Endothelial cell of umbilical vein (primary cell): ENCODE data around the gene ZNF652. TPM values are rescaled to one million over a fixed set of nuclear protein-coding genes. Genes with fewer than 3 reads are reported as not detected.

ENCODE experiments used
- BruUV-seq: library from RNA; stranded (reverse); fragments of 400-500 nt; replicated peaks from 2 replicates; lab custom pipeline; 2021; lab: Mats Ljungman, UMichigan
- CTCF ChIA-PET: fragments of 300-600, 350-600 bp; sonication (Branson Sonifier 250); formaldehyde crosslinking; loops from one replicate; lab custom pipeline; 2021; ENCODE audit warnings: antibody characterized with exemption, inconsistent platforms; lab: Charles Lee
- POLR2A ChIA-PET: fragments of 300-600, 350-600 bp; sonication (Branson Sonifier 250); formaldehyde crosslinking; loops from one replicate; lab custom pipeline; 2021; ENCODE audit warnings: antibody characterized with exemption, inconsistent platforms; lab: Charles Lee
- DNase-seq: peaks from one replicate; pipeline ENCODE4 v3.0.0-alpha.2; 2011; ENCODE audit warnings: low read depth, low spot score
- FAIRE-seq: peaks from 2 replicates; lab custom pipeline; 2011; peaks lifted over from hg19 to GRCh38; lab: Jason Lieb, UNC
- H2AFZ ChIP-seq: 2 replicates; pipeline ENCODE4 v1.6.0; 2012; ENCODE audit warnings: low read depth, low read length, control low read depth, inconsistent platforms
- H3K27ac ChIP-seq: 2 replicates; pipeline ENCODE4 v1.5.1; 2011; ENCODE audit warnings: low read depth, mild to moderate bottlenecking, control low read depth, low read length, moderate library complexity; ENCODE audit not compliant: insufficient read depth
- H3K27me3 ChIP-seq, 2 experiments: 2 replicates each; pipeline versions ENCODE4 v1.6.0 to v1.6.1; 2011; ENCODE audit warnings: low read length in 2 of 2, mixed read lengths in 1 of 2; ENCODE audit not compliant: control insufficient read depth in 2 of 2, insufficient read depth in 2 of 2
- H3K36me3 ChIP-seq, 2 experiments: 2 replicates in 1 of 2; 3 replicates in 1 of 2; pipeline ENCODE4 v1.5.1; 2011; ENCODE audit warnings: low read length in 2 of 2, mild to moderate bottlenecking in 1 of 2, moderate library complexity in 1 of 2; ENCODE audit not compliant: control insufficient read depth in 2 of 2, insufficient read depth in 2 of 2; ENCODE audit errors: extremely low read depth in 1 of 2
- H3K4me1 ChIP-seq: 3 replicates; pipeline ENCODE4 v1.5.1; 2011; ENCODE audit warnings: mild to moderate bottlenecking, low read length; ENCODE audit not compliant: control insufficient read depth, insufficient read depth; ENCODE audit errors: extremely low read depth
- H3K4me2 ChIP-seq: 2 replicates; pipeline ENCODE4 v1.6.1; 2011; ENCODE audit warnings: low read length, control low read depth, mixed read lengths; ENCODE audit not compliant: insufficient read depth
- H3K4me3 ChIP-seq, 3 experiments: fragments of 200-600 bp in 1 of 3; sonication (generic), shearing (Covaris generic) in 1 of 3; replicated peaks in 1 of 3; 2 replicates each; pipeline ENCODE4 v1.5.1; 2011 to 2016; ENCODE audit warnings: control low read depth in 3 of 3, low read length in 3 of 3, mild to moderate bottlenecking in 2 of 3, inconsistent platforms in 1 of 3, low read depth in 1 of 3, moderate library complexity in 1 of 3; ENCODE audit not compliant: insufficient read depth in 1 of 3
- H3K79me2 ChIP-seq: 2 replicates; pipeline ENCODE4 v1.6.0; 2012; ENCODE audit warnings: low read length, inconsistent platforms; ENCODE audit not compliant: control insufficient read depth, insufficient read depth
- H3K9ac ChIP-seq: replicated peaks from 2 replicates; pipeline ENCODE3; 2011; ENCODE audit warnings: low read length, control low read depth; ENCODE audit not compliant: insufficient read depth; ENCODE audit errors: extremely low read depth
- H3K9me1 ChIP-seq: replicated peaks from 3 replicates; pipeline ENCODE4 v1.6.0; 2011; ENCODE audit warnings: mild to moderate bottlenecking, low read length; ENCODE audit not compliant: control insufficient read depth, insufficient read depth; ENCODE audit errors: extremely low read depth
- H3K9me3 ChIP-seq: replicated peaks from 2 replicates; pipeline ENCODE4 v1.5.1; 2012; ENCODE audit warnings: low read length, inconsistent platforms; ENCODE audit not compliant: control insufficient read depth, insufficient read depth
- H4K20me1 ChIP-seq: replicated peaks from 2 replicates; pipeline ENCODE3; 2011; ENCODE audit warnings: mild to moderate bottlenecking, low read length; ENCODE audit not compliant: control insufficient read depth, insufficient read depth; ENCODE audit errors: extremely low read depth
- EZH2 ChIP-seq: IDR thresholded peaks from 2 replicates; pipeline ENCODE4 v1.6.1; 2012; ENCODE audit warnings: borderline replicate concordance, low read depth, mild to moderate bottlenecking, moderate library complexity, low read length, inconsistent platforms; ENCODE audit not compliant: severe bottlenecking
- FOS ChIP-seq: IDR thresholded peaks from 2 replicates; pipeline ENCODE4 v1.6.1; 2011; ENCODE audit warnings: mild to moderate bottlenecking, low read length, moderate library complexity, borderline replicate concordance; ENCODE audit not compliant: insufficient read depth
- GATA2 ChIP-seq: IDR thresholded peaks from 2 replicates; pipeline ENCODE4 v1.7.0; 2011; ENCODE audit warnings: low read depth, mild to moderate bottlenecking, moderate library complexity, mixed read lengths, low read length; ENCODE audit not compliant: insufficient read length, insufficient read depth
- JUN ChIP-seq: IDR thresholded peaks from 2 replicates; pipeline ENCODE4 v1.6.1; 2011; ENCODE audit warnings: borderline replicate concordance, low read depth; ENCODE audit not compliant: insufficient read length, insufficient read depth
- MYC ChIP-seq: IDR thresholded peaks from one replicate; pipeline ENCODE4 v1.6.1; 2011; ENCODE audit warnings: mild to moderate bottlenecking, low read depth, low read length
- POLR2A ChIP-seq: IDR thresholded peaks from 2 replicates; pipeline ENCODE4 v1.6.1; 2012; ENCODE audit warnings: low read depth, mild to moderate bottlenecking, control low read depth, low read length
- POLR2AphosphoS5 ChIP-seq: IDR thresholded peaks from 2 replicates; pipeline ENCODE4 v1.6.1; 2012; ENCODE audit warnings: low read depth, mild to moderate bottlenecking, control low read depth, low read length, moderate library complexity; ENCODE audit not compliant: insufficient read depth
- dilution Hi-C: fragments of 300-500 bp; cut with MboI; formaldehyde crosslinking; loops from one replicate; pipeline ENCODE4 v1.15.0; 2019; ENCODE audit warnings: low sequenced_read_pairs; ENCODE audit not compliant: extremely low pct_ligation_motif_present
- intact Hi-C: fragments of 100-400 bp; cut with micrococcal nuclease; formaldehyde crosslinking; loops from one replicate; pipeline ENCODE4 v1.10.0; 2022
- polyA plus RNA-seq, 4 experiments: library from polyadenylated mRNA; depleted of rRNA in 3 of 4; stranded (reverse) in 3 of 4; unstranded in 1 of 4; fragments of >200 nt; gene quantifications; 2 replicates each; pipeline versions ENCODE4 v1.2.1 to v1.2.3, GENCODE V29; 2011 to 2012; ENCODE audit warnings: missing spikeins in 1 of 4
- total RNA-seq: library from RNA; stranded (reverse); gene quantifications from 2 replicates; pipeline ENCODE4 v1.2.3, GENCODE V29; 2021
- TF ChIP-seq, protein P1 (sequence below): IDR thresholded peaks from 2 replicates; pipeline ENCODE4 v1.6.1; 2011; ENCODE audit not compliant: insufficient read depth, insufficient read length
- TF ChIP-seq, protein P2 (sequence below), 2 donors: IDR thresholded peaks; 1 replicate in 1 of 2; 2 replicates in 1 of 2; pipeline ENCODE4 v1.5.1; 2011; ENCODE audit warnings: low read length in 2 of 2, mild to moderate bottlenecking in 2 of 2, moderate library complexity in 2 of 2, control low read depth in 1 of 2, inconsistent platforms in 1 of 2, low read depth in 1 of 2; ENCODE audit not compliant: insufficient read depth in 1 of 2; ENCODE audit errors: extremely low read depth in 1 of 2

Gene ZNF652
- total and polyA plus RNA-seq, 2 donors (not counting 3 experiments of a cell fraction or from before 2014, with no cell fraction given), result 6.1 to 18.6 TPM

DNA sequence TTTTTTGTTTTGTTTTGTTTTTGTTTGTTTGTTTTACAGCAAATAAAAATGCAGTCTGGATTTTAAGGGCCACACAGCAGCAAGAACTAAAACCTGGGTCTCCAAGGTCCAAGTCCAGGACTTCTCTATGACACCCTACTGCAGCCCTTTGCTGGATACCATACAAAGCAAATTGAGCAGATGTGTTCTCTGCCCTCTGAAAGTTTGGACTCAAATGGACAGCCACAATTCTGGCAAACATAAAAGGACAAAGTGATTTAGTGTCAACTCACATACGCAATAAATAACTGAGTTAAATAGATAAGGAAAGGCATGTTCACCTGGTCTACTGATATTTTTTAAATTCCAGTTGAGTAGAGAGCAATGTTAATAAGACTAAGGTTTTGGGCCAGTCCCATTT is 7.7 kb upstream of the ZNF652 start:
- H4K20me1 ChIP-seq, result no peaks in the 10 kb centered on the region
- POLR2A ChIA-PET, result no interaction called here
- no TSS peak for BruUV-seq
- no peak overlapping the region for H3K4me2 ChIP-seq
- H3K9me1 ChIP-seq, result no peaks in the 10 kb centered on the region
- no peak overlapping the region for H3K4me3 ChIP-seq
- H3K4me1 ChIP-seq, result no peaks in the 10 kb centered on the region
- no peaks in the 10 kb centered on the region for H3K79me2 ChIP-seq
- H3K27ac ChIP-seq, result no peak overlapping the region
- H2AFZ ChIP-seq, result no peak overlapping the region
- no peaks in the 10 kb centered on the region for H3K36me3 ChIP-seq
- dilution Hi-C loops, result no loop called here
- DNase-seq (no peak), FAIRE-seq (no peak)
- H3K9ac ChIP-seq, result no peak overlapping the region
- CTCF ChIA-PET, result interaction anchor here (1.7 to 3.8 kb wide), 4 partner anchors 11 to 79 kb away, joined by 6 to 36 read pairs (median 10); no protein-coding TSS in a partner anchor
- TF ChIP-seq FOS (no peak), POLR2A (no peak), EZH2 (no peak), MYC (no peak), GATA2 (no peak), JUN (no peak), POLR2AphosphoS5 (no peak)
- TF ChIP-seq, protein P1, sequence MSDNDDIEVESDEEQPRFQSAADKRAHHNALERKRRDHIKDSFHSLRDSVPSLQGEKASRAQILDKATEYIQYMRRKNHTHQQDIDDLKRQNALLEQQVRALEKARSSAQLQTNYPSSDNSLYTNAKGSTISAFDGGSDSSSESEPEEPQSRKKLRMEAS, result no peak
- TF ChIP-seq, protein P2, sequence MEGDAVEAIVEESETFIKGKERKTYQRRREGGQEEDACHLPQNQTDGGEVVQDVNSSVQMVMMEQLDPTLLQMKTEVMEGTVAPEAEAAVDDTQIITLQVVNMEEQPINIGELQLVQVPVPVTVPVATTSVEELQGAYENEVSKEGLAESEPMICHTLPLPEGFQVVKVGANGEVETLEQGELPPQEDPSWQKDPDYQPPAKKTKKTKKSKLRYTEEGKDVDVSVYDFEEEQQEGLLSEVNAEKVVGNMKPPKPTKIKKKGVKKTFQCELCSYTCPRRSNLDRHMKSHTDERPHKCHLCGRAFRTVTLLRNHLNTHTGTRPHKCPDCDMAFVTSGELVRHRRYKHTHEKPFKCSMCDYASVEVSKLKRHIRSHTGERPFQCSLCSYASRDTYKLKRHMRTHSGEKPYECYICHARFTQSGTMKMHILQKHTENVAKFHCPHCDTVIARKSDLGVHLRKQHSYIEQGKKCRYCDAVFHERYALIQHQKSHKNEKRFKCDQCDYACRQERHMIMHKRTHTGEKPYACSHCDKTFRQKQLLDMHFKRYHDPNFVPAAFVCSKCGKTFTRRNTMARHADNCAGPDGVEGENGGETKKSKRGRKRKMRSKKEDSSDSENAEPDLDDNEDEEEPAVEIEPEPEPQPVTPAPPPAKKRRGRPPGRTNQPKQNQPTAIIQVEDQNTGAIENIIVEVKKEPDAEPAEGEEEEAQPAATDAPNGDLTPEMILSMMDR (IDR thresholded peaks at IDR 0.05; ENCODE audit: extremely low read depth in 1 of 2, insufficient read depth in 1 of 2, low read depth in 1 of 2, low read length in 2 of 2), result no peak
- intact Hi-C loops, result no loop called here
- no peaks in the 10 kb centered on the region for H3K9me3 ChIP-seq
- no peaks in the 10 kb centered on the region for H3K27me3 ChIP-seq
